Measurements from ENCODE around the gene LKAAEAR1. TPM values are rescaled to one million over a fixed set of nuclear protein-coding genes. Genes with fewer than 3 reads are reported as not detected.

LKAAEAR1 gene
- total and polyA plus RNA-seq, 8 donors, result 0.23 TPM; not detected in 7

DNA sequence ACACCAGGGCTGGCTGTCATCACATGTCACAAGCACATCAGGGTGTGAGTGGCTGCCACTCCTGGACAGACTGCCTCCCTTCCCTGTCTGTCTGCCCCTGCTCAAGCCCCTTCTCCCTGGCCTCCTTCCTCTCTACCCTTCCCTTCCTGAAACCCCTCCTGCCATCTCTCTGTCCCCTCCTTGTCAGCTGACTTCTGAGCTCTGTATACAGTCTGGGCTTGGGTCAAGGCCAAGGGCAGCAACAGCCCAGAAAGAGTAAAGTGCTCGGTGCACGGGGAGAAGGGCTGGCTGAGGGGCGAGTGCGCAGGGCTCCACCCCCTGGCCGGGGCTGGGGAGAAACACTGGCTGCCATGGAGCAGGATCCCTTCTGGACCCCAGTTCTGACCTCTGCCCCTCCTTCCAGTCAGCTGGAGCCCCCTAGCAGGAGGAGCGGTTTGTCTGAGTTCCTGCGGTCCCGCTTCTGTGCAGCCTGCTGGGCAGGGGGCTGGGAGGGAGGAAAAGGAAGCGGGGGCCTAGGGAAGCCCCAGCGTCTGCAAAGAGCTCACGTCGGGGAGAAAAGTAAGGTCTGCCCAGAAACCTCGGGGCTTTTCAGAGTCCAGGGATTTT, 2.0 kb downstream of the LKAAEAR1 start:
- TF ChIP-seq, protein P1, sequence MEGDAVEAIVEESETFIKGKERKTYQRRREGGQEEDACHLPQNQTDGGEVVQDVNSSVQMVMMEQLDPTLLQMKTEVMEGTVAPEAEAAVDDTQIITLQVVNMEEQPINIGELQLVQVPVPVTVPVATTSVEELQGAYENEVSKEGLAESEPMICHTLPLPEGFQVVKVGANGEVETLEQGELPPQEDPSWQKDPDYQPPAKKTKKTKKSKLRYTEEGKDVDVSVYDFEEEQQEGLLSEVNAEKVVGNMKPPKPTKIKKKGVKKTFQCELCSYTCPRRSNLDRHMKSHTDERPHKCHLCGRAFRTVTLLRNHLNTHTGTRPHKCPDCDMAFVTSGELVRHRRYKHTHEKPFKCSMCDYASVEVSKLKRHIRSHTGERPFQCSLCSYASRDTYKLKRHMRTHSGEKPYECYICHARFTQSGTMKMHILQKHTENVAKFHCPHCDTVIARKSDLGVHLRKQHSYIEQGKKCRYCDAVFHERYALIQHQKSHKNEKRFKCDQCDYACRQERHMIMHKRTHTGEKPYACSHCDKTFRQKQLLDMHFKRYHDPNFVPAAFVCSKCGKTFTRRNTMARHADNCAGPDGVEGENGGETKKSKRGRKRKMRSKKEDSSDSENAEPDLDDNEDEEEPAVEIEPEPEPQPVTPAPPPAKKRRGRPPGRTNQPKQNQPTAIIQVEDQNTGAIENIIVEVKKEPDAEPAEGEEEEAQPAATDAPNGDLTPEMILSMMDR (IDR thresholded peaks at IDR 0.05), result no peak
- no peak for TF ChIP-seq POLR2A (IDR thresholded peaks at IDR 0.05)
- TF ChIP-seq POLR2AphosphoS5 (IDR thresholded peaks at IDR 0.05), result no peak
- TF ChIP-seq EP300 (IDR thresholded peaks at IDR 0.05), result no peak
- Histone ChIP-seq H3K4me3 (no peak overlapping the region), H3K36me3 (no peaks in the 10 kb centered on the region), H3K27ac (peak overlapping the region in 1 of 5 donors; percentile 20), H3K4me1 (peaks cover 27 to 72% (median 60%) of the 10 kb centered on the region in 4 donors), H3K27me3 (peaks cover 3 to 44% (median 31%) of the 10 kb centered on the region in 3 donors), H3K9me3 (no peaks in the 10 kb centered on the region)
- DNase-seq, result no peak
- intact Hi-C loops (cut with DNase I; ENCODE audit: low total_unique reads), result no loop called here
- 9 to 29% (median 18%) methylated on average over 9 to 13 of the region's 13 CpGs for WGBS, 5 donors

DNA sequence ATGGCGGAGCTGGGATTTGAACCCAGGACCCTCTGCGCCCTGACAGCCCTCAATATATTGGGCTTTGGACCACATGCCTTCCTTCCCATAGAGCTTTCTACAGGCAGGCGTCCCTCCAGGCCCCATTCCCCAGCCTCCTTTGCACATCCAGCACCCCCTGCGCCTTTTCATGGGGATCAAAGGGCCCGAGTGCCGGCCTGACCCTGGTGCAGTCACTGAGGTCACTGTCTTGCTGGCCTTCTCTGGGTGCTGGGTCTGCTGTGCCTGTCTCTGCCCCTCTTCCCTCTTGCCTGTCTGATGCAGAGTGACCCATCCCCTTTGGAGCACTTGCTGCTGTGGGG, 2.6 kb downstream of the LKAAEAR1 start:
- H3K9me3 ChIP-seq, result no peaks in the 10 kb centered on the region
- no peak for DNase-seq
- peaks cover 27 to 74% (median 65%) of the 10 kb centered on the region in 4 donors for H3K4me1 ChIP-seq
- peaks cover 3 to 44% (median 29%) of the 10 kb centered on the region in 3 donors for H3K27me3 ChIP-seq
- 82 to 88% (median 83%) methylated on average over 6 of the region's 6 CpGs for WGBS, 5 donors
- intact Hi-C loops (cut with DNase I; ENCODE audit: low total_unique reads), result no loop called here
- H3K4me3 ChIP-seq, result no peak overlapping the region
- no peaks in the 10 kb centered on the region for H3K36me3 ChIP-seq
- H3K27ac ChIP-seq, result no peak overlapping the region
- TF ChIP-seq POLR2AphosphoS5 (IDR thresholded peaks at IDR 0.05), result no peak
- TF ChIP-seq, protein P1 (IDR thresholded peaks at IDR 0.05), result no peak
- no peak for TF ChIP-seq POLR2A (IDR thresholded peaks at IDR 0.05)
- TF ChIP-seq EP300 (IDR thresholded peaks at IDR 0.05), result no peak

- intact Hi-C loops (cut with DNase I; ENCODE audit: low total_unique reads), result no loop called here
- Histone ChIP-seq H3K9me3 (no peaks in the 10 kb centered on the region), H3K4me3 (peak overlapping the region in 3 of 4 donors; percentile 77 to 83 (median 81)), H3K27me3 (peaks cover 3 to 41% (median 23%) of the 10 kb centered on the region in 3 donors), H3K4me1 (peaks cover 27 to 80% (median 65%) of the 10 kb centered on the region in 4 donors), H3K36me3 (peaks cover 0 to 5% (median 4%) of the 10 kb centered on the region in 4 donors), H3K27ac (peak overlapping the region in 3 of 5 donors; percentile 84 to 85 (median 84))
- 66 to 71% (median 69%) methylated on average over 16 to 17 of the region's 17 CpGs for WGBS, 5 donors
- peak in 1 of 2 donors; percentile 20 for DNase-seq
- TF ChIP-seq EP300 (IDR thresholded peaks at IDR 0.05) (no peak), POLR2AphosphoS5 (IDR thresholded peaks at IDR 0.05) (no peak), POLR2A (IDR thresholded peaks at IDR 0.05) (no peak)
- TF ChIP-seq, protein P1 (IDR thresholded peaks at IDR 0.05), result no peak
These were observed 3.2 kb downstream of the LKAAEAR1 start for GRCh38 chr20:64080813-64081623.

DNA sequence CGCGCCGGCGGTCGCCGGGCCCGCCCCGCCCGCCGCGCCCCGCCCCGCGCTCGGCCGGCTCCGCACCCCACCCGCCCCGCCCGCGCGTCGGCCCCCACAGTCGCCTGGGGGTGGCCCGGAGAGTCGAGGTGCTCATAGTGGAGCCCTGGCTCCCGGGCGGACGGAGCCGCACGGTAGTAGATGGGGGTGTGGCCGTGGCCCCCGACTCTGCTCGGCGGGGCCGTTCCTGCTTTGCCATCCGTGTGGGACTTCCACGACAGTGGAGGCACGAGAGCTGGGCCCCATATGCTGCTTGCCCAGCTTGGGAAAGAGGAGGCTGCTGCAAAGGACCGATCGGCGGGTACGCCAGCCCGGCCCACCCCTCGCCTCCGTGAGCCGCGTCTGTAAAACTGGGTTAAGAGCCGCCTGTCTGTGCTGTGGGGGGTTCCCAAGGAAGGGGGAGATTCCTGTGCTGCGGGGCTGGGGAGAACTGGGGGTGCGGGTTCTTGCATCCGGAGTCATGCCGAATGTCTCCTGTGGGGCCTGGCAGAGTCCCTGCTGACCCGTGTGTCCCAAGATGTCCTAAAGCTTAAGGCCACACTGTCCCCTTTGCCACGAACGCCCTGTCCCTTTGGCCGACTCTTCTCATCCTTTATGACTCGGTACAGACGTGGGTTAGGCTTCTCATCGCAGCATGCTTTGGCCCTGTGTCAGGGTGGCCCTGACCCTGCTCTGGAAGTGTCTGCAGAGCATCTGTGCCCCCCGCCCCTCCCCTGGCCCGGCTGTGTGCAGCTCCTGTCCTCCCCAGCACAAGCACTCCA, 4.0 kb downstream of the LKAAEAR1 start, which contains the start of gene OPRL1:
Gene OPRL1, plus strand, starts transcription at position 70 of the 800 bp plus-strand sequence. CDS start 12,639 bp downstream, outside the sequence.
- peak within 1 kb of the TSS; percentile 76 to 83 (median 79) for H3K4me3 ChIP-seq
- H3K36me3 ChIP-seq, result peaks cover 0 to 10% (median 7%) of the 10 kb centered on the region in 4 donors
- intact Hi-C loops (cut with DNase I; ENCODE audit: low total_unique reads), result no loop called here
- WGBS, 5 donors, result 5 to 14% (median 8%) methylated on average over 19 to 62 of the region's 62 CpGs
- H3K9me3 ChIP-seq, result no peaks in the 10 kb centered on the region
- H3K4me1 ChIP-seq, result peaks cover 27 to 81% (median 65%) of the 10 kb centered on the region in 4 donors
- no peak for DNase-seq
- peaks cover 3 to 33% (median 18%) of the 10 kb centered on the region in 3 donors for H3K27me3 ChIP-seq
- peak within 1 kb of the TSS; percentile 70 to 88 (median 84) for H3K27ac ChIP-seq
- TF ChIP-seq POLR2A (IDR thresholded peaks at IDR 0.05), result no peak
- no peak for TF ChIP-seq POLR2AphosphoS5 (IDR thresholded peaks at IDR 0.05)
- TF ChIP-seq, protein P1 (IDR thresholded peaks at IDR 0.05), result no peak
- no peak for TF ChIP-seq EP300 (IDR thresholded peaks at IDR 0.05)
